Measurements from ENCODE around the gene WDR74.
A peak's percentile ranks its signal among the peaks of the same experiment; 100 is the strongest.

Gene WDR74

DNA sequence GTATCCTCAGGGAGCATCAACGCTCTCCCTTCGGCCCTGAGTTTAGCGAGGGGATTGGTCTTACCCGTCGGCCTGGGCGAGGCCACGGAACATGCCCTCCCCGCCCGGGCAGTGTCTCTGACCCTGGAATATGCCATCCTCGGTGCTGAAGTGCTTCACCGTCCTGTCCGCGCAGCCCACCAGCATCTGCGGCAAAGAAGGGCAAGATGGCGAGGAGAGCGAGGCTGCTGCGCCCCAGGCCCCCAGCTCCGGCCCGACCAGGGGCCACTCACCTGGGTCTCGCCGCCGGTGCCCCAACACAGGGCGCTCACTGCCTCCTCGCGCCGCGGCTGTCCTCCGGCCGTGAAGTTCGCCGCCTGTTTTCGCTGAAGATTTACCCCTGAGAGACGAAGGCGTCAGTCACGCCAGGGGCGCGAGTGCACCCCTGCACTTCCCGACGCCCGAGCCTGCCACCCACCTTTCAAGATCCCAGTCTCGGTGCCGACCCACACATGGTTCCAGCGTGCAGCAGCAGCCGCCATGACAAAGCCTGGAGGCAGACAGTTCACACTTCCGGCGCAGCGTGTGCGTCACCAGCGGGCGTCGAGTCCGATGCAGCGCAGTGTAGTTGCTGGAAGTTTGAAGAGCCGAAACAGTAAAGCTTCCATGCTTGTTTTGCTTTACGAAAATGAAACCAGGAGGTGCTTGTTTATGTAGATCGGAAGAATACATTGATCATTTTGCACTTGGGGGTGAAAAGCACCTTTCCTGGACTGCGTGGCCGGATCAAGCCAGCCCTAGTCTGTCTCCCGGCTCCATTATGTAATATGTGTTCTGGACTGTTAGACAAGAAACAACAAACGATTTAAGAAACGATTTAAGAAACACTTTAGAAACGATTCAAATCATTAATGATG, at the start of gene WDR74:
WDR74 (minus strand) TSS at position 541 of the 896 bp plus-strand sequence; CDS start at position 521, 20 bp downstream.
- peaks cover 18% of the 10 kb centered on the region for H3K4me1 ChIP-seq (ENCODE audit: insufficient read depth, low read length)
- no peaks in the 10 kb centered on the region for H3K27me3 ChIP-seq (ENCODE audit: insufficient read depth, low read length)
- H3K9me3 ChIP-seq (ENCODE audit: low read length) = no peaks in the 10 kb centered on the region

DNA sequence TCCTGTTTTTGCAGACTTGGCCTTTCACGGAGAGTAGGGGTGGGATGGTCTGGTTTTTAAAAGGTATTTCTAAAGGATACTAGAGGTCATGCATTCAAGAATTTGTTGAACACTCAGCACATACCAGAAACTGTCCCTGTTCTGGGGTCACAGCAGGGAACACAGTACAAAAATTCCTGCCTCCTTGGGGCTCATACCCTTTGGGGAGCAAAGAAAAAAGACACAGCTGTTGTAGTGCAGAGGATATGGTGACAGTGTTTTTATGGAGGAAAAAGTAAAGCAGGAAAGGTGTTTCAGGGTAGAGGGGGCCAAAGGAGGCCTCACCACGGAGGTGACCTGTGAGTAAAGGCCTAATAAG, 49.7 kb upstream of the WDR74 start:
- Histone ChIP-seq H3K27me3 (ENCODE audit: insufficient read depth, low read length) (no peaks in the 10 kb centered on the region), H2AFZ (ENCODE audit: low read depth, low read length) (no peak overlapping the region), H3K4me3 (ENCODE audit: low read length) (no peak overlapping the region), H3K36me3 (ENCODE audit: insufficient read depth, low read length) (peaks cover 54% of the 10 kb centered on the region), H3K9me3 (ENCODE audit: low read length) (no peaks in the 10 kb centered on the region), H3K4me1 (ENCODE audit: insufficient read depth, low read length) (peaks cover 20% of the 10 kb centered on the region)

More for the DNA sequence above, at the start of gene WDR74:
- Histone ChIP-seq H3K36me3 (ENCODE audit: insufficient read depth, low read length) (peaks cover 27% of the 10 kb centered on the region), H3K4me3 (ENCODE audit: low read length) (peak within 1 kb of the TSS; percentile 81), H2AFZ (ENCODE audit: low read depth, low read length) (peak within 1 kb of the TSS; percentile 32)

DNA sequence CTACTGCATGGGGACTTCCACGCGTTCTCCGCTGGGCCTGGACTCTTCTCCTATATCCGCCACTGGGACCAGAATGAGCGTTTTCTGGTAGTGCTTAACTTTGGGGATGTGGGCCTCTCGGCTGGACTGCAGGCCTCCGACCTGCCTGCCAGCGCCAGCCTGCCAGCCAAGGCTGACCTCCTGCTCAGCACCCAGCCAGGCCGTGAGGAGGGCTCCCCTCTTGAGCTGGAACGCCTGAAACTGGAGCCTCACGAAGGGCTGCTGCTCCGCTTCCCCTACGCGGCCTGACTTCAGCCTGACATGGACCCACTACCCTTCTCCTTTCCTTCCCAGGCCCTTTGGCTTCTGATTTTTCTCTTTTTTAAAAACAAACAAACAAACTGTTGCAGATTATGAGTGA, 49.0 kb upstream of the WDR74 start:
- Histone ChIP-seq H3K27me3 (ENCODE audit: insufficient read depth, low read length) (no peaks in the 10 kb centered on the region), H3K4me1 (ENCODE audit: insufficient read depth, low read length) (peaks cover 27% of the 10 kb centered on the region), H2AFZ (ENCODE audit: low read depth, low read length) (no peak overlapping the region), H3K9me3 (ENCODE audit: low read length) (no peaks in the 10 kb centered on the region), H3K36me3 (ENCODE audit: insufficient read depth, low read length) (peaks cover 61% of the 10 kb centered on the region), H3K4me3 (ENCODE audit: low read length) (no peak overlapping the region)

DNA sequence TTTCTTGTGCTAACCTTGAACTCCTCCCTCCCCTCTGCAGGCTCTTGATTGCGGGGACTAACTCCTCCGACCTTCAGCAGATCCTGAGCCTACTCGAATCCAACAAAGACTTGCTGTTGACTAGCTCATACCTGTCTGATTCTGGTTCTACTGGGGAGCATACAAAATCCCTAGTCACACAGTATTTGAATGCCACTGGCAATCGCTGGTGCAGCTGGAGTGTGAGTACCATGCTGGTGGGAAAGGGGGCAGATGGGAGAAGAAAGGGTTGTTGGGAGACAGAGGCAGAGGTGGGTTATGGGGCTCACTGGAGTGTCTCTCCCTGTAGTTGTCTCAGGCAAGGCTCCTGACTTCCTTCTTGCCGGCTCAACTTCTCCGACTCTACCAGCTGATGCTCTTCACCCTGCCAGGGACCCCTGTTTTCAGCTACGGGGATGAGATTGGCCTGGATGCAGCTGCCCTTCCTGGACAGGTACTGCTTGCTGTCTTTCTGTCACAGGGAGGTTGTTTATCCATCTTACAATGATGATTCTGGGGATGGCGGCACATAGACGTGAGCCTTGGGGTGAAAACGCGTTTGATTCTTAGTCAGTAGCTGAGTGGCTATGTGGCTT, 45.9 kb upstream of the WDR74 start:
- Histone ChIP-seq H2AFZ (ENCODE audit: low read depth, low read length) (no peak overlapping the region), H3K9me3 (ENCODE audit: low read length) (no peaks in the 10 kb centered on the region), H3K4me1 (ENCODE audit: insufficient read depth, low read length) (peaks cover 44% of the 10 kb centered on the region), H3K4me3 (ENCODE audit: low read length) (peak overlapping the region; percentile 4), H3K36me3 (ENCODE audit: insufficient read depth, low read length) (peaks cover 77% of the 10 kb centered on the region), H3K27me3 (ENCODE audit: insufficient read depth, low read length) (no peaks in the 10 kb centered on the region)

DNA sequence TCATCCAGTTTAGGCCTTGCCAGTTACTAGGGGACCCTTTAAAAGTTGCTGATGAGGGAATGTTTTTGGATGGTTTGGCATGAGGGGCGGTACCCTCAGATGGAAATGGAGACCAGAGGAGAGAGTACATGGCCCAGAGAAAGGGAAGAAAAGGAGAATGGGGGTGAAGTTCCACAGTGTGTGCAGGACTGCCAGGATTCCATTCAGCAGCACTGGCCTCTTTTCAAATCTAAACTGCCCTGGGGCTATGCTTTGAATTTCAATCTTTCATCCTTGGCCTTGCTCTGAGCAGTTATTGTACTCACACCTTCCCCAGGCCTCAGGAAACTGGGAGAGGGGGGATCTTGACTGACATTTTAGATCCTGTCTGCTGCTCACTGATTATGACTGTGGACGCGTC, 44.3 kb upstream of the WDR74 start:
- Histone ChIP-seq H3K4me1 (ENCODE audit: insufficient read depth, low read length) (peaks cover 55% of the 10 kb centered on the region), H2AFZ (ENCODE audit: low read depth, low read length) (no peak overlapping the region), H3K9me3 (ENCODE audit: low read length) (no peaks in the 10 kb centered on the region), H3K36me3 (ENCODE audit: insufficient read depth, low read length) (peaks cover 68% of the 10 kb centered on the region), H3K4me3 (ENCODE audit: low read length) (peak overlapping the region; percentile 75), H3K27me3 (ENCODE audit: insufficient read depth, low read length) (no peaks in the 10 kb centered on the region)

DNA sequence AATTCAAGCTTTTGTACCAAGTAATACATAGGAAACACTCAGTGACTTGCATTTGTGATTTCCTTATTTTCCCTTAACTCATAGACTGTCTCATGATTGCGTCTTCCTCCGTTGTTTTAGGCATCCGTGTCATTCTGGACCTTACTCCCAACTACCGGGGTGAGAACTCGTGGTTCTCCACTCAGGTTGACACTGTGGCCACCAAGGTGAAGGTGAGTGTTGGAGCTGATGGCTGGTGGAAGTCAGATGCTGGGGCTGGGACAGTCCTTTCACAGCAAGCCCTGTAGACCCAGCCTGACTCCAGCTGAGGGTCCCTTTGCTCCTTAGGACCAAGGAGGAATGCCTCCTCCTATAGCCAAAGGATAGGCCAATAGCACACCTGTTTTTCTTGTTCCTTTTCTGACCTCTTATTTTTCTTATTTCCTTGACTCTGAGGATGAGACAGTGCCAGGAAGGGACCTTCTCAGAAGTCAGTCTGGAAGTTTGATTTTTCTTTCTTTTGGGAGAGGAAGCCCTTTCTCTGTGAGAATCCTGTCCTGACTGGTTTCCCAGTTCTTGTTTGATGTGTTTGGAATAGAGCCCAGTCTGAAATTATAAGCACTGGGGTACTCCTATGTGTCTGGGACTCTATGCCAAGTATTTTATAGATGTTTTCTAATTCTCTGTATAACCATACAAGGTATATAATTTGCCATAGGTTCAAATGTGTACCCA, 43.6 kb upstream of the WDR74 start:
- Histone ChIP-seq H3K36me3 (ENCODE audit: insufficient read depth, low read length) (peaks cover 60% of the 10 kb centered on the region), H2AFZ (ENCODE audit: low read depth, low read length) (no peak overlapping the region), H3K9me3 (ENCODE audit: low read length) (no peaks in the 10 kb centered on the region), H3K4me3 (ENCODE audit: low read length) (peak overlapping the region; percentile 75), H3K27me3 (ENCODE audit: insufficient read depth, low read length) (no peaks in the 10 kb centered on the region), H3K4me1 (ENCODE audit: insufficient read depth, low read length) (peaks cover 53% of the 10 kb centered on the region)

DNA sequence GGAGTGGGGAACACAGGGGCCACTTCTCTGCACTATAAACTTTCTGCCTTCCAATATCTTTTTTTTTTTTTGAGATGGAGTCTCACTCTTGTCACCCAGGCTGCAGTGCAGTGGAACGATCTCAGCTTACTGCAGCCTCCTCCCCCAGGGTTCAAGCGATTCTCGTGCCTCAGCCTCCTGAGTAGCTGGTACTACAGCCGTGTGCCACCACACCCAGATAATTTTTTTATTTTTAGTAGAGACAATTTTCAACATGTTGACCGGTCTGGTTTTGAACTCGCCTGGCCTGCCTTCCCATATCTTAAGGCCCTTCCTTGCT, 43.0 kb upstream of the WDR74 start:
- Histone ChIP-seq H2AFZ (ENCODE audit: low read depth, low read length) (no peak overlapping the region), H3K36me3 (ENCODE audit: insufficient read depth, low read length) (peaks cover 55% of the 10 kb centered on the region), H3K4me3 (ENCODE audit: low read length) (peak overlapping the region; percentile 75), H3K27me3 (ENCODE audit: insufficient read depth, low read length) (no peaks in the 10 kb centered on the region), H3K9me3 (ENCODE audit: low read length) (no peaks in the 10 kb centered on the region), H3K4me1 (ENCODE audit: insufficient read depth, low read length) (peaks cover 52% of the 10 kb centered on the region)

DNA sequence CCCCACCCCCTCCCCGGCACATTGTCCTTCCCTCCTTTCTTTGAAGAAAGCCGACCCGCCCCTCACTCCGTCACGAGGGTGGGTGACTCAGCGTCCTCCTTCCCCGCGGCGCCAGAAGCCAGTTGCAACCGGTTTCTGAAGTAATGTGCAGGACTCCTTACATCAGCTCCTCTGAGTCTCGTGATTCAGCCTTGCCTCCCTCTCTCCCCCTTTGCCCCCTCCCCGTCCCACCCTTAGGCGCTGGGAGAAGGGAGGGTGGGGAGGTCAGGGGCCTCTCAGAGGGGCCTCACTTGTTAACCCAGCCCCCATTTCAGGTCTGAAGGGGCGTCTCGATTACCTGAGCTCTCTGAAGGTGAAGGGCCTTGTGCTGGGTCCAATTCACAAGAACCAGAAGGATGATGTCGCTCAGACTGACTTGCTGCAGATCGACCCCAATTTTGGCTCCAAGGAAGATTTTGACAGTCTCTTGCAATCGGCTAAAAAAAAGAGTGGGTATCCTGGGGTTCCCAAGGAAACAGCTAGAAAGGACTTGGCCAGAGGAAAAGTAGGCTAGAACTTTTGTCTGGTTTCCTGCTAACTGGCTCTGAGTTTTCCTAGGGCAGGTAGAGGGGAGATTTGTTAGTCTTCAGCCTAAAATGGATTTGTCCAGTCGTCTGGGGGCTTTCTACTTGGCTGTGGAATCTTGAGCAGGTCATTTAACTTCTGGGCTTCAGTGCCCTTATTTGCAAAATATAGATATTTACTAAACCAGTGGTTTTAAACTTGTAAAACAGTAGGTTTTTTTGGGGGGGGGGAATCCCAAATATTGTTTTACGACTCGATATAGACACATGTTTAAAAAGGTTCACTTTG, 42.4 kb upstream of the WDR74 start:
- Histone ChIP-seq H2AFZ (ENCODE audit: low read depth, low read length) (no peak overlapping the region), H3K9me3 (ENCODE audit: low read length) (no peaks in the 10 kb centered on the region), H3K36me3 (ENCODE audit: insufficient read depth, low read length) (peaks cover 53% of the 10 kb centered on the region), H3K4me1 (ENCODE audit: insufficient read depth, low read length) (peaks cover 52% of the 10 kb centered on the region), H3K27me3 (ENCODE audit: insufficient read depth, low read length) (no peaks in the 10 kb centered on the region), H3K4me3 (ENCODE audit: low read length) (peak overlapping the region; percentile 75)

DNA sequence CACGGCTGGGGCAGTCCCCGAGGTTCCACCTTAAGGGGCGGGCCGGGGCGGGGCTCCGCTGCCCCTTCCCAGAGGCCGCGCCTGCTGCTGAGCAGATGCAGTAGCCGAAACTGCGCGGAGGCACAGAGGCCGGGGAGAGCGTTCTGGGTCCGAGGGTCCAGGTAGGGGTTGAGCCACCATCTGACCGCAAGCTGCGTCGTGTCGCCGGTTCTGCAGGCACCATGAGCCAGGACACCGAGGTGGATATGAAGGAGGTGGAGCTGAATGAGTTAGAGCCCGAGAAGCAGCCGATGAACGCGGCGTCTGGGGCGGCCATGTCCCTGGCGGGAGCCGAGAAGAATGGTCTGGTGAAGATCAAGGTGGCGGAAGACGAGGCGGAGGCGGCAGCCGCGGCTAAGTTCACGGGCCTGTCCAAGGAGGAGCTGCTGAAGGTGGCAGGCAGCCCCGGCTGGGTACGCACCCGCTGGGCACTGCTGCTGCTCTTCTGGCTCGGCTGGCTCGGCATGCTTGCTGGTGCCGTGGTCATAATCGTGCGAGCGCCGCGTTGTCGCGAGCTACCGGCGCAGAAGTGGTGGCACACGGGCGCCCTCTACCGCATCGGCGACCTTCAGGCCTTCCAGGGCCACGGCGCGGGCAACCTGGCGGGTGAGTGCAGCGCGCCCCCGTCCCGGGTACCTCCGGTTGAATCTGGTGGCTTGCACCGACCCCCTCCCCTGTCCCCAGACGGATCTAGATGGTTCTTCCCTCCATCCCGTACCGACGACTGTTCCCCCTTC, 41.6 kb upstream of the WDR74 start, which contains the start of gene SLC3A2:
SLC3A2 (plus strand) TSS at position 94 of the 776 bp plus-strand sequence; CDS start at position 222, 128 bp downstream.
- Histone ChIP-seq H3K36me3 (ENCODE audit: insufficient read depth, low read length) (peaks cover 48% of the 10 kb centered on the region), H3K27me3 (ENCODE audit: insufficient read depth, low read length) (no peaks in the 10 kb centered on the region), H3K4me3 (ENCODE audit: low read length) (peak within 1 kb of the TSS; percentile 75)

DNA sequence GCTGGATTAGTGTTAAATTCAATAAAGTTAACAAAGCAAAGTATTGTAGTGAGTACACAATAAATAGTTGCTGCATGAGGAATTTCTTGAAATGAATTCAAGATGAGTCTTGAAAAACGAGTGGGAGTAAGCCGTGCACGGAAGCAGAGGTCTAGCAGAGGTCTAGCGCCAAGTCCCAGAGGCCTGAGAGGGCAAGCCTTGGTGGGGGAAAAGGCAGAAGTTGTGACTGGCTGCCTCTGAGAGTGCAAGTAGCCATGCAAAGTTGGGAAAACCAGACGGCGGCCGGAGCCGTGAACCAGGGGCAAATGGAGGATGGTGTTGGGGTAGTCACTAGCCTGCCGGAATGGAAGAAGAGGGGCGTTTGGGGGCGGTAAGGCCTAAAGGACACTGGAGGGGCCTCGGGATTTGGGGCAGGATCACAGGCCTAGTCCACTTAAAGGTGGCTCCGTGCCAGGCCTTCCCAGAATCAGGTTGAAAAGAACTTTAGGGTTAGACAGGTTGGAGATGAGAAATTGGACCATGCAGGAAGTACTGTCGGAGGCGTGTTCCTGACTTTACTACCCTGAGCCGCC, 40.9 kb upstream of the WDR74 start:
- H3K36me3 ChIP-seq (ENCODE audit: insufficient read depth, low read length) = peaks cover 41% of the 10 kb centered on the region
- peak overlapping the region; percentile 75 for H3K4me3 ChIP-seq (ENCODE audit: low read length)
- no peaks in the 10 kb centered on the region for H3K27me3 ChIP-seq (ENCODE audit: insufficient read depth, low read length)
- H3K9me3 ChIP-seq (ENCODE audit: low read length) = no peaks in the 10 kb centered on the region
- H3K4me1 ChIP-seq (ENCODE audit: insufficient read depth, low read length) = peaks cover 44% of the 10 kb centered on the region
- H2AFZ ChIP-seq (ENCODE audit: low read depth, low read length) = no peak overlapping the region

More for the DNA sequence above, 41.6 kb upstream of the WDR74 start, which contains the start of gene SLC3A2:
- H3K4me1 ChIP-seq (ENCODE audit: insufficient read depth, low read length) = peaks cover 47% of the 10 kb centered on the region
- no peak within 1 kb of the TSS for H2AFZ ChIP-seq (ENCODE audit: low read depth, low read length)
- H3K9me3 ChIP-seq (ENCODE audit: low read length) = no peaks in the 10 kb centered on the region

DNA sequence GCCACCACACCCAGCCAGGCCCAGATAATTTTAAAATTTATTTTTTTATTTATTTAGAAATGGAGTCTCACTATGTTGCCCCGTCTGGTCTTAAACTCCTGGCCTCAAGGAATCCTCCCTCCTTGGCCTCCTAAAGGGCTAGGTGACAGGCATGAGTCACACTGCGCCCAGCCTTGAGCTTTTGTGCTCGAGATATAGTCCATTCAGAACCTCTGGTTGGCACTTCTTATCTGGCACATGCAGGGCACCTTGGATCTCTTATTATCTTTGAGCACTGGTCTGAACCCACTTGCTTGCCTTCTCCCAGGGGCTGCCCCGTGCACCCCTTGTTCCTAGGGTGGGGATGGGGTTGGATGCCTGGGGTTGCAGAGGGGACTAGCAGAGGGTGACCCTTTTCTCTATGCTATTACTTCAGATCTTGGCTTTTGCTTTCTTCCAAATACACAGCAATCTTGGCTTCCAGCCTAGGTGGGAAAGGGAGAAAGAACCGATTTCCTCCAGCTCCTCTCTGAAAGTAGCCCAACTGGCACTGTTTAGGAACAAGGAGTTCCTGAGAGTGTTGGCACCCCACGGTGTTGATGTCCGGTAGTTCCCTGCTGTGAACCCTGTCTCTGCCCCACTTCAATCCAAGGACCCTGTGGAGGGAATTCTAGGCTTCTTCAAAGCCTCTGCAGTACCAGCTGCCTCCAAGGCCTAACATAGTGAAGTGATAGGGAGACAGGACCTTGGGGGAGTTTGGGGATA, 40.0 kb upstream of the WDR74 start:
- no peak overlapping the region for H2AFZ ChIP-seq (ENCODE audit: low read depth, low read length)
- no peaks in the 10 kb centered on the region for H3K27me3 ChIP-seq (ENCODE audit: insufficient read depth, low read length)
- H3K4me1 ChIP-seq (ENCODE audit: insufficient read depth, low read length) = peaks cover 37% of the 10 kb centered on the region
- H3K36me3 ChIP-seq (ENCODE audit: insufficient read depth, low read length) = peaks cover 32% of the 10 kb centered on the region
- H3K9me3 ChIP-seq (ENCODE audit: low read length) = no peaks in the 10 kb centered on the region
- H3K4me3 ChIP-seq (ENCODE audit: low read length) = peak overlapping the region; percentile 75
